NCI-H226 (cell line): ENCODE measurements around the gene TMEM63A.
"Not testable (repeated sequence)": the region's sequence is repeated elsewhere in the genome, so short reads cannot be mapped to it uniquely, and the experiment has no call there.

Source experiments
- DNase-seq: peaks from one replicate; pipeline ENCODE4 v3.0.0-alpha.2; 2015

Gene TMEM63A

DNA sequence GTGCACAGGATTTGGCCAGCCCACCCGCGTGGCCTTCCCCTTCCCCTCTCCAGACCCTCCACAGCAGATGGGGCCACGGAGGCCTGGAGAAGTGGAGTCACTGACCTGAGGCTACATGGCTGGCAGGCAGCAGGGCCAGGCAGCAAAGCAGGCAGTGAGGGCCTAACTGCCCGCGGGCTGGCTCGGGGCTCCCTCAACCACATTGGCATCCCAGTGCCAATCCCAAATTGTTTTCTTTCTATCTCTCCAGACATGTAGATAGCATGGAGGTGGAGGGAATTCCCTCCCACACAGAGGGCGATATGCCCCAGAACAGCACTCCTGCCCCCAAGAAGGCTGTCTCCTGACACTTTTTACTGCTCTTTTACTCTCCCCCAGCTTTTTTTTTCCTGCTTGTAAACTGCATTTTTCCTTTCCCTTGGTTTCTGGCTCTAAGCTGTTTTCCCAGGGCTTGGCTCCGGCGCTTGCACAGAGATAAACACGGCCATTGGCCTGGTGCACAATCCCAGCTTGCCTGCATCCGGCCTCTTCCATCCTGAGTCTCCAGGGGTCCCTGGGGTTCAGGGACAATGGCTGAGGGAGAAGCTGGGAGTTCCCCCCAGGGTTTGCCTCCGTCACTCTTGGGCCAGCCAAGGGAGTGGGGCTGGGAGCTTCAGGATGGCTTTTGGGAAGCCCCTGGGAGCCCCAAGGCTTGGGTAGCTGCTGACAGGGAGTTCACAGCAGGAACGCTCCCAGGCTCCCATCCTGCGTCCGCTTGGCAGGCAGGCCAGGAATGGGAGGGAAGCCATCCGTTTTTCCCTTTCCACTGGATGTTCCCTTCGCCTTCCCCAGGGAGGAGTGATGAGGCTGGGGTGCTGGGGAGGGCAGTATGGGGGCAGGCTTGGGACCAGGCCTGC, 65.3 kb downstream of the TMEM63A start:
- DNase-seq: no peak

DNA sequence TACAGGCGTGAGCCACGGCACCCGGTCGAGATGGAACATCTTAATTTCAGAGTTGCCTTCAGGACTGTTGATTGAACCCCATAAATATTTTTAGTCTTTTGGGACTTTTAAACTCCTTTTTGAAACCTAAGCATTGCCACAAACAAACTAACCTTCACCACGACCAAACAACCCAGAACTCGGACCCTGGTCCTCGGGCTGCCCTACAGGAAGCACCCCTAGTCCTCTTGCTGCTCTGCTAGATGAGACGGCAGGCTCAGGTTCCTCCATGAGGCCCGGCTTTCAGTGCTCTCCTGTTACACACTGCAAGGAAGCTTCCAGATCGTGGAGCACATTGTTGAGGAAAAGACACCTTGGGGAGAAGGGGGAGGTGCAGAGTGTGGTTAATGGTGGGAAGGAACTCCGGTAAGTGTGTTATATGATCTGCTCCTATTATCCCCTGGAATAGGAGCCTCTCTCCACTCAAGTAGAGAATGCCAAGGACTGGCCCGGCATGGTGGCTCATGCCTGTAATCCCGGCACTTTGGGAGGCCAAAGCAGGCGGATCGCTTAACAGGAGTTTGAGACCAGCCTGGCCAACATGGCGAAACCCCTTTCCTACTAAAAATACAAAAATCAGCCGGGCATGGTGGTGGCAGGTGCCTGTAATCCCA, 66.5 kb downstream of the TMEM63A start:
- no peak for DNase-seq

DNA sequence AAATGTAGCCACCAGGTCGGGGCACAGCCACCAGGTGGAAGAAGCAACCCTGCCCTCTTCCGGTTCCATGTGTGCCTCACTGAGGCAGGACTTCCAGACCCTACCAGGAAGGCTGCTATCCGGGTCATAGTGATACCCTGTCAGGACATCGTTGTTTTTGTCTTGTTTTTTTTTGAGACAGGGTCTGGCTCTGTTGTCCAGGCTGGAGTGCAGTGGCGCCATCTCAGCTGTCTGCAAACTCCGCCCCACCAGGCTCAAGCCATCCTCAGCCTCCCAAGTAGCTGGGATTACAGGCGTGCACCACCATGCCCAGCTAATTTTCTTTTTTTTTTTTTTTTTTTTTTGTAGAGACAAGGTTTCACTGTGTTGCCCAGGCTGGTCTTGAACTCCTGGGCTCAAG, 67.1 kb downstream of the TMEM63A start:
- DNase-seq: not testable (repeated sequence)

DNA sequence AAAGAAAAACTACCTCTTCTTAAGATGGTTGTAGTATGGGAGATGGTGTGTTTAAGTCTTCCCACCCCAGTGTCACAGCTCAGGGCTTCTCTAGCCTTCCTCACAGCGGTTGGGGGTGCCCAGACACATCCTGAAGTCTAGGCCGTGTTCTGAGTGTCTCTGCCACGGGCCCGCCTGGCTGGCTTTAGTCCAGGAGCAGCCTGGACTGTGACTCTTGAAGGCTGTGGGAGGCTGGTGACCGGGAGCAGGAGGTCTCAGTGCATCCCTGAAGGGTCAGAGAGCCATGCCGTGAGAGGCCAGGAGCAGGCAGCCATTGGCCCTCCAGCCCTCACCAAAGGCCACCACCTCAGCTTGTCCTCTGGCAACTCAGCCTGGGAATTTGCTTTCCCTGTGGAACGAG, 67.8 kb downstream of the TMEM63A start:
- DNase-seq: no peak

DNA sequence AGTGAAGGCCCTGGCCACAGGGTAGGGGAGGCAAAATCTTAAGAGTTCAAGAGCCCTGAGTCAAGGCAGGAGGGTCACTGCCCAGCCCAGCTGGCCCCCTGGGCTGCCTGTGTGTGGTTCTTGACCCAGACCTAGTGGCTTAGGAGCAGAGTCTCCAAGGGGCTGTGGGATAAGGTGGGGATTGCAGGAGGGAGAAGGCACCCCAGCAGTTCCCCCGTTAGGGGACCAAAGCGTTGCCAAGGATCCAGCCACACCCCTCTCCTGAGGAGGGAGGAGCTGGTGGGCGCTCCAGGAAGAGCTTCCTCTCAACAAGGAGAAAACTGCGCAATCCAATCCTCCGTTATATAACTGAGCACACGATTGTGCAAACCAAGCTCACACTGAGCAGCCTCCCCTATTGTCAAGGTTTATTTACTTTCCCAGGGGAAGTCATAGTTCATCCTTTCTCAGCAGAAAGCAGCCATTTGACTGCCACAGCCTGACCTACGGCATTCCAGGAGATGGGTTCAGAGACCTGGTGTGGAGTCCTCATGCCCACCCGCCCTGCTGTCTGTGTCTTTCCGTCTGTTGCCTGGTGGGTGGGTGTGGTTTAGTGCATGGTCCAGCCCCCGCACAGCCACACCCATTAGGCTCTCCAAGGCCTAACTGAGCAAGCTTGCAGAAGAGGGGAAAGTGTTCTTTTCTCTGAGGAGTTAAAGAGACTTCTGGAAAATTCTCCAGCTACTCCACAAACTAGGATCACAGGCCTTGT, 68.8 kb downstream of the TMEM63A start:
- peak; percentile 69 for DNase-seq

DNA sequence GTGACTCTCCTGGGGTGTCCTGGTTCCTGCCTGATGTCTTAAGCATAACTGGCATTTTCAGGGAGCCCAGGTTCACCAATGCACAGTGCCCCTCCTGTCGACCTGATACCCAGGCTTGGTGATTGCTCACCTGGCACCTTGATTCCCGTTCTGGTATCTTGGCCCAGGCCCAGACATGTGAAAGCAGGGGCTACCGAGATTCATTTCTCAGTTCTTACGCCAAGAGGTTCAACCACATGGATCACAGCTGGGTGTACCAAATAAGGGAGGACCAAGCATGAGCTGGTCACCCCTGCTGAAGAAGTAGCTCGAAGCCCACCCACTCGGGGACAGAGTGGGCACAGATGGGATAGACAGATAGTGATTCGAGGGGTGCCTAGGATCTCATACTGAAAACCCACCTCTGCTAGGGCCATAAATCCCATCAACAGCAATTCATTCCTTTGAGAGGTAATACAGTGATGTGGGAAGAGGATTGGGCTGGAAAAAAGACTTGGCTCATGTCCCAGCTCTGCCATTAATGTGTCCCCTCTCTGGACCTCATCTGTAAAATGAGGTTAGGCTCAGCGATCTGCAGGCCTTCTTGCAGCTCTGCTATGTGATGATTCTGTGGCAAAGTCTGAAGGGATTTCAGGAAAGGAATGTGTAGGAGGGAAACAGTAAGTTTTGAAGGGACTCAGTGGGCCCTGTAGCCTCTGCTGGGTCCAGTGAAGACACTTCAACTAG, 69.5 kb downstream of the TMEM63A start:
- DNase-seq: no peak

DNA sequence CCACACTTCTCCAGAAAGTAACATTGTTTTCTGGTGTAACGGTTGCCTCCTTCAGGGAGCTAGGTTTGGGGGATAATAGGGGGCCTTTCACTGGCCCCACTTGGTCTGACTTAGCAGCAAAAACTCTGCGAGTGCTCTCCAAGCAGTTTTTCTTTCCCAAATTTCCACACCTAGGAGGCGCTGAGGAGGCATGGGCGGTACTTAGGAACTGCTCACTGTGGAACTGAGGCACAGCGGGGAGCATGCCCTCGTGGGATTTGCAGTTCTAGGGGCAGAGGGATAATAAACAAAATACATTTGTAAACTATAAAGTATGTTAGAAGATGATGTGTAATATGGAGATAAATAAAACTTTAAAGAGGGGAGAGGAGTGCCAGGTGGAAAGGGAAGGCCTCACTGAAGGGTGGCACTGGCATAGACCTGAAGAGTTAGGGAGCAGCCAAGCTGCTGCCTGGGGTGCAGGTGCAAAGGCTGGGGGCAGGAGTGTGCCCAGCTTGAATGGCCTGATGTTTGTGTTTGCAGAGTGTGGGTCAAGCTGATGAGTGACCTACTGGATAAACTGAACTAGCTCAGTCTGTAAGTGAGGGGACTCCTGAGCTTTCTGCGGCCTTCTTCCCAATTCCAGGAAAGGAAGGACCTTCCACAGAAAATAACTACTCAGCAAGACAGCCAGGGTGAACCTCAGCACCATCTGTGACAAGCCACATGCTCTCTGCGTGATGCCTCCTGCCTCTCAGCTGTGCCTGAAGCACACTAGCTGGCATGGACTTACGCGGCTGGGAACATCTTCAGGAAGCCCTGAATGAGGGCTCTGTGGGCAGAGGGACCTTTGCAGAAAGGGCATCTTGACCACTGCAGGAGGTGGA, 70.3 kb downstream of the TMEM63A start:
- no peak for DNase-seq

DNA sequence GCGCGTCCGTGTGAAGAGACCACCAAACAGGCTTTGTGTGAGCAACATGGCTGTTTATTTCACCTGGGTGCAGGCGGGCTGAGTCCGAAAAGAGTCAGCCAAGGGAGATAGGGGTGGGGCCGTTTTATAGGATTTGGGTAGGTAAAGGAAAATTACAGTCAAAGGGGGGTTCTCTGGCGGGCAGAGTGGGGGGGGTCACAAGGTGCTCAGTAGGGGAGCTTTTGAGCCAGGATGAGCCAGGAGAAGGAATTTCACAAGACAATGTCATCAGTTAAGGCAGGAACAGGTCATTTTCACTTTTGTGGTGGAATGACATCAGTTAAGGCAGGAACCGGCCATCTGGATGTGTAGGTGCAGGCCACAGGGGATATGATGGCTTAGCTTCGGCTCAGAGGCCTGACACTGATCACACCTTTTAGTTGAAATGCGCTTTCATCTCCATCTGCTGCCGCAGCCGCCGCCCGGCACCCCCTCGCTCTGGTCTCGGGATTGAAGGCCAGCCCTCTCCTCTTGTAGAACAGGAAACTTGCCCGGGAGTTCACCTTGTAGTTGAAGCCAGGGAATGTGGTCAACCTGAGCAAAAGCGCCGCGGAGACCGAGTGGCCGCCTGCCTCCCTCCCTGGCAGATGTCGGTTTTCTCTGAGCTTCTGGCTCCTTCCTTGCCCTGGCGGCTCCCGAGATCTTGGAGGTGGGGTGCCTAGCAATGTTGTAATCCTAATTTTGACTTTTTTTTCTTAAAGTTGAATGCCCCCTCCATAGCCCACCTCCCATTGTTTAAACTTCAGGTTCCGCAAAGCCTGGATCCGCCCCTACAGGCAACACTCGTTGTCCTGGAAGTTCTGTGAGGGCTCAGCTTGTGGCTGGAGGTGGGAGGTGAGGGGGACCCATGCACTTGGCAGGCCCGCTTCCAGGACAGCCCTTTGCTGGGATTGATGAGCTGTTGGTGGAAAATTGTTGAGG, 71.3 kb downstream of the TMEM63A start:
- DNase-seq: not testable (repeated sequence)

DNA sequence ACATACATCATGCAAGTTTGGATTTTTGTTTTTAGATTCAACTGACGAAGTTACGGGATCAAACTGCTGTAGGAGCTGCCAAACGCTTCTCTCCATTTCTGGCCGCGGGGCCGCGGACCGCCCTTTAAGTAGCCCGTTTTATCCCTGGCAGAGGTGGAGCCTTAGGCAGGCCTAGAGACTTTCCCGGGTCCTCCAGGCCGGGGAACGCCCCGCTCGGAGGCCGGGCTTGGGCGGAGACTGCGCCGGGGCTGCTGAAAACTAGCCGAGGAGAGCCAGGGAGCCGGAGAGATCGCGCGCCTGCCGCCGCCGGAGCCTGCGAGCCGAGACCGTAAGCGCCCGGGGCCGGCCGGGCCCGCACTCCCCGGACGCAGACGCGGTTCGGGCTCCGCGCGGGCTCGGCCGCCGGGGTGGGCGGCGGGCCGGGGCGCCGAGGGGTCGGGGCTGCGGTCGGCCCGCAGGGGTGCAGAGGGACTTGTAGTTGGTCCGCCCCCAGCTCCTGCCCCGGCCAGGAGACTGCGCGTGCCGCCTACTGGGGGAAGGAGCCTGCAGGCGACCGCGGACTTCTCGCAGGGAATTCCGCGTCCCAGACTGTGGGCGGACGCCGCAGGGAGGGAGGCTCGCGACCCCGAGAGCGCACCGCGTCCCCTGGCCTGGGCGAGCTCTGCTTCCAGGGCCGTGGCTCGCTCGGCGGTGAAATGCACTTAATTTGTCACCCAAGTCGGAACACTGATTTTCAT, 72.2 kb downstream of the TMEM63A start, which contains the start of gene EPHX1:
EPHX1 (plus strand) TSS at position 283 of the 737 bp plus-strand sequence. CDS start 18,606 bp downstream, outside the sequence.
- peak; percentile 78 for DNase-seq

DNA sequence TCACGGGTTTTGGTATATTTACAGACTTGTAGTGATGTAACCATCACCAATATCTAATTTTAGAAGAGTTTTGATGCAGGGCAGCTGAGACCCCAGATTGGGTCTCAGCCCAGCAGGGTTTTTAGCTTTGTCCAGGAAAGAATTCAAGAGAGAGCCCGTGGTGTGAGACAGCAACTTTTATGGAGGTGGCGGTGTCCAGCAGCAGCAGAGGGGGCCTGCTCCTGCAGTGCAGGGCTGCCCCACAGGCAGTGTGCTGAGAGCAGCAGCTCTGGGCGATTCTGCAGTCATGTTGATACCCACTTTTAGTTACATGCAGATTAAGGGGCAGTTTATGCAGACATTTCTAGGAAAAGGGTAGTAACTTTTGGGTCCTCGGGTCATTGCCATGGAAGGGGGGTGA, 74.0 kb downstream of the TMEM63A start:
- DNase-seq: no peak

DNA sequence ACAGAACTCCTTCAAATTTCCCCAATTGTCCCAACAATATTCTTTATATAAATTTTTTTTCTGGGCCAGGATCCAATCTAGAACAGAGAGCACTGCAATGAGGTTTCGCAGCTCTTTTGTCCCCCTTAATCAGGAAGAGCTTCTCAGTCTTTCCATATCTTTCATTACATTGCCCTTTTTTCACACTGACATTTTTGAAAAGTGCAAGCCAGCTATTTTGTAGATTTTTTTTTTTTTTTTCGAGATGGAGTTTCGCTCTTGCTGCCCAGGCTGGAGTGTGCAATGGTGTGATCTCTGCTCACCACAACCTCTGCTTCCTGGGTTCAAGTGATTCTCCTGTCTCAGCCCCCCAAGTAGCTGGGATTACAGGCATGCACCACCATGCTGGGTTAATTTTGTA, 75.4 kb downstream of the TMEM63A start:
- DNase-seq: not testable (repeated sequence)

DNA sequence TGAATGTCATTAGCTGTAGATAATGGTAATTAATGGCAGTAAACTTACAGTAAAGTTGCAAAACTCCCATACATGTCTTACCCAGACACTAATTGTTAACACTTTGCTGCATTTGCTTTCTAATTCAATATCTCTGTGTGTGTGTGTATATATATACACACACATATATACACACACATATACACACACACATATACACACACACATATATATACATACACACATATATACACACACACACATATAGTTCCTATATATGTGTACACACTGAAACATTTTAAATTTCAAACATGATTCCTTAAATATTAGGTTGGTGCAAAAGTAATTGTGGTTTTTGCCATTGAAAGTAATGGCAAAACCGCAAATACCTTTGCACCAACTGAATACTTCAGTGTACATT, 75.9 kb downstream of the TMEM63A start:
- DNase-seq: no peak

DNA sequence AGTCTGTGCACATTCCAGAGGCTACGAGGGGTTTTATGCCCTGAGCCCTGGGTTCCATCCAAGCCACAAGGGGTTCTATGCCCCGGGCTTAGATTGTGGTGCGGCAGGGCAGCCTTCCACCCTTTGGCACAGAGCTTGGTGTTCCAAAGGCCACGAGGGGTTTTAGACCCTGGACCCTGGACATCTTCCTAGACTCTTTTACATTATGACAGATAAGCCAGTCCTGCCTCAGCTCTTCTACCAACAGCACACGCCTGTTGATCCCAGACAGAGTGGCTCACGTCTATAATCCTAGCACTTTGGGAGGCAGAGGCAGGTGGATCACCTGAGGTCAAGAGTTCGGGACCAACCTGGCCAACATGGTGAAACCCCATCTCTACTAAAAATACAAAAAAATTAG, 81.0 kb downstream of the TMEM63A start:
- not testable (repeated sequence) for DNase-seq

DNA sequence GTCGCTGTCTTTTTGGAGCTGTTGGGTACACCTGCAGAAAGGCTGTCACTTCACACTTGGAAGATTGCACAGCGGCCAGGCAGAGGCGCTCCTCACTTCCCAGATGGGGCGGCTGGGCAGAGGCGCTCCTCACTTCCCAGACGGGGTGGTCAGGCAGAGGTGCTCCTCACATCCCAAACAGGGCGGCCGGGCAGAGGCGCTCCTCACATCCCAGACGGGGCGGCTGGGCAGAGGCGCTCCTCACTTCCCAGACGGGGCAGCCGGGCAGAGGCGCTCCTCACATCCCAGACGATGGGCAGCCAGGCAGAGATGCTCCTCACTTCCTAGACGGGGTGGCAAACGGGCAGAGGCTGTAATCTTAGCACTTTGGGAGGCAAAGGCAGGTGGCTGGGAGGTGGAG, 86.1 kb downstream of the TMEM63A start:
- not testable (repeated sequence) for DNase-seq
